Central memory CD8-positive, alpha-beta T cell (primary cell): ENCODE data around the gene GTF2IRD1.

Experiments
- ATAC-seq: fragments of 150-1000 bp; cut with Tn5 transposase; replicated peaks from 2 replicates; pipeline ENCODE4 v1.10.0; 2022; ENCODE audit warnings: mild to moderate bottlenecking, moderate FRiP score, moderate number of reproducible peaks; ENCODE audit not compliant: poor library complexity, severe bottlenecking; ENCODE audit errors: extremely low read depth
- DNase-seq, 2 donors: peaks; one replicate each; pipeline ENCODE4 v3.0.0; 2021; ENCODE audit warnings: low spot score in 2 of 2
- H3K27ac Mint-ChIP-seq: one replicate; pipeline ENCODE4 v1.8.0; 2022; ENCODE audit warnings: low read depth, mild to moderate bottlenecking, moderate library complexity, mixed read lengths
- H3K27me3 Mint-ChIP-seq: one replicate; pipeline ENCODE4 v1.8.0; 2022; ENCODE audit warnings: mixed read lengths
- H3K36me3 Mint-ChIP-seq: one replicate; pipeline ENCODE4 v1.8.0; 2022; ENCODE audit warnings: mild to moderate bottlenecking, moderate library complexity, mixed read lengths; ENCODE audit not compliant: insufficient read depth
- H3K4me1 Mint-ChIP-seq: one replicate; pipeline ENCODE4 v1.8.0; 2022; ENCODE audit warnings: mixed read lengths
- H3K4me3 Mint-ChIP-seq: one replicate; pipeline ENCODE4 v1.8.0; 2022; ENCODE audit warnings: mild to moderate bottlenecking, moderate library complexity, mixed read lengths
- H3K9me3 Mint-ChIP-seq: one replicate; pipeline ENCODE4 v1.8.0; 2022; ENCODE audit warnings: mixed read lengths

Gene GTF2IRD1

GRCh38 chr7:74599244-74599643 lies 145.5 kb downstream of the GTF2IRD1 start:
- Mint-ChIP-seq H3K36me3 (no peaks in the 10 kb centered on the region), H3K4me3 (no peak overlapping the region), H3K9me3 (no peaks in the 10 kb centered on the region), H3K27ac (no peak overlapping the region), H3K27me3 (no peaks in the 10 kb centered on the region), H3K4me1 (no peaks in the 10 kb centered on the region)
- ATAC-seq (no peak), DNase-seq (no peak)

GRCh38 chr7:74604326-74605020 lies 150.8 kb downstream of the GTF2IRD1 start:
- H3K36me3 Mint-ChIP-seq: peaks cover 3% of the 10 kb centered on the region
- peak overlapping the region; percentile 75 for H3K4me3 Mint-ChIP-seq
- H3K27me3 Mint-ChIP-seq: no peaks in the 10 kb centered on the region
- no peaks in the 10 kb centered on the region for H3K9me3 Mint-ChIP-seq
- DNase-seq: no peak
- no peak for ATAC-seq
- no peak overlapping the region for H3K27ac Mint-ChIP-seq
- peaks cover 9% of the 10 kb centered on the region for H3K4me1 Mint-ChIP-seq

GRCh38 chr7:74606101-74606908 lies 152.6 kb downstream of the GTF2IRD1 start:
- H3K9me3 Mint-ChIP-seq: no peaks in the 10 kb centered on the region
- H3K36me3 Mint-ChIP-seq: peaks cover 4% of the 10 kb centered on the region
- H3K27me3 Mint-ChIP-seq: no peaks in the 10 kb centered on the region
- ATAC-seq: peak; percentile 84
- no peak for DNase-seq
- no peak overlapping the region for H3K27ac Mint-ChIP-seq
- H3K4me1 Mint-ChIP-seq: peaks cover 9% of the 10 kb centered on the region
- peak overlapping the region; percentile 75 for H3K4me3 Mint-ChIP-seq

- Mint-ChIP-seq H3K9me3 (no peaks in the 10 kb centered on the region), H3K27me3 (no peaks in the 10 kb centered on the region), H3K36me3 (peaks cover 4% of the 10 kb centered on the region), H3K4me3 (peak overlapping the region; percentile 75), H3K4me1 (peaks cover 9% of the 10 kb centered on the region), H3K27ac (no peak overlapping the region)
- DNase-seq (no peak), ATAC-seq (no peak)
These were observed 153.3 kb downstream of the GTF2IRD1 start for GRCh38 chr7:74606909-74607510.

- Mint-ChIP-seq H3K27me3 (no peaks in the 10 kb centered on the region), H3K27ac (peak overlapping the region; percentile 27), H3K36me3 (peaks cover 1% of the 10 kb centered on the region), H3K4me1 (peaks cover under 1% of the 10 kb centered on the region), H3K4me3 (no peak overlapping the region), H3K9me3 (no peaks in the 10 kb centered on the region)
- DNase-seq (no peak), ATAC-seq (no peak)
These were observed 158.5 kb downstream of the GTF2IRD1 start for GRCh38 chr7:74612015-74612829.

GRCh38 chr7:74615933-74616780 lies 162.5 kb downstream of the GTF2IRD1 start:
- H3K27ac Mint-ChIP-seq: peak overlapping the region; percentile 19
- DNase-seq: no peak
- no peaks in the 10 kb centered on the region for H3K9me3 Mint-ChIP-seq
- H3K36me3 Mint-ChIP-seq: peaks cover 3% of the 10 kb centered on the region
- no peak for ATAC-seq
- H3K4me3 Mint-ChIP-seq: no peak overlapping the region
- no peaks in the 10 kb centered on the region for H3K27me3 Mint-ChIP-seq
- H3K4me1 Mint-ChIP-seq: peaks cover 6% of the 10 kb centered on the region

GRCh38 chr7:74617180-74617744 lies 163.6 kb downstream of the GTF2IRD1 start:
- no peak overlapping the region for H3K4me3 Mint-ChIP-seq
- H3K9me3 Mint-ChIP-seq: no peaks in the 10 kb centered on the region
- H3K27ac Mint-ChIP-seq: no peak overlapping the region
- DNase-seq (no peak), ATAC-seq (no peak)
- peaks cover 3% of the 10 kb centered on the region for H3K36me3 Mint-ChIP-seq
- H3K4me1 Mint-ChIP-seq: peaks cover 6% of the 10 kb centered on the region
- H3K27me3 Mint-ChIP-seq: no peaks in the 10 kb centered on the region

GRCh38 chr7:74619235-74619860 lies 165.6 kb downstream of the GTF2IRD1 start:
- H3K27ac Mint-ChIP-seq: no peak overlapping the region
- peaks cover 3% of the 10 kb centered on the region for H3K36me3 Mint-ChIP-seq
- H3K4me3 Mint-ChIP-seq: no peak overlapping the region
- ATAC-seq: no peak
- no peaks in the 10 kb centered on the region for H3K9me3 Mint-ChIP-seq
- DNase-seq: no peak
- peaks cover 6% of the 10 kb centered on the region for H3K4me1 Mint-ChIP-seq
- H3K27me3 Mint-ChIP-seq: no peaks in the 10 kb centered on the region

GRCh38 chr7:74622228-74622749 lies 168.6 kb downstream of the GTF2IRD1 start:
- Mint-ChIP-seq H3K27me3 (no peaks in the 10 kb centered on the region), H3K4me1 (peaks cover 11% of the 10 kb centered on the region), H3K4me3 (no peak overlapping the region), H3K36me3 (peaks cover 3% of the 10 kb centered on the region), H3K27ac (no peak overlapping the region), H3K9me3 (no peaks in the 10 kb centered on the region)
- ATAC-seq (no peak), DNase-seq (no peak)

- peaks cover 6% of the 10 kb centered on the region for H3K4me1 Mint-ChIP-seq
- no peaks in the 10 kb centered on the region for H3K9me3 Mint-ChIP-seq
- no peak overlapping the region for H3K27ac Mint-ChIP-seq
- H3K36me3 Mint-ChIP-seq: peaks cover 2% of the 10 kb centered on the region
- ATAC-seq (no peak), DNase-seq (no peak)
- H3K27me3 Mint-ChIP-seq: no peaks in the 10 kb centered on the region
- H3K4me3 Mint-ChIP-seq: no peak overlapping the region
These were observed 169.4 kb downstream of the GTF2IRD1 start for GRCh38 chr7:74623135-74623534.

- Mint-ChIP-seq H3K9me3 (no peaks in the 10 kb centered on the region), H3K4me1 (peaks cover 6% of the 10 kb centered on the region), H3K27me3 (no peaks in the 10 kb centered on the region), H3K27ac (no peak overlapping the region), H3K36me3 (no peaks in the 10 kb centered on the region), H3K4me3 (no peak overlapping the region)
- no peak for DNase-seq
- no peak for ATAC-seq
These were observed 171.7 kb downstream of the GTF2IRD1 start for GRCh38 chr7:74625446-74625845.
